Measurements from ENCODE around the gene POLR2H.

POLR2H gene

GRCh38 chr3:184352149-184352785, 9.2 kb upstream of the POLR2H start:
- DNase-seq (ENCODE audit: low read depth in 1 of 2, low spot score in 1 of 2): no peak

- DNase-seq (ENCODE audit: low read depth in 1 of 2, low spot score in 1 of 2): no peak
Observed at GRCh38 chr3:184352897-184353545, 8.5 kb upstream of the POLR2H start.

GRCh38 chr3:184353546-184353941, 8.0 kb upstream of the POLR2H start:
- DNase-seq (ENCODE audit: low read depth in 1 of 2, low spot score in 1 of 2): no peak

- DNase-seq (ENCODE audit: low read depth in 1 of 2, low spot score in 1 of 2): peak in 1 of 2 donors; percentile 40
Observed at GRCh38 chr3:184354121-184354728, 7.3 kb upstream of the POLR2H start.

- no peak for DNase-seq (ENCODE audit: low read depth in 1 of 2, low spot score in 1 of 2)
Observed at GRCh38 chr3:184354754-184355153, 6.8 kb upstream of the POLR2H start.

- DNase-seq (ENCODE audit: low read depth in 1 of 2, low spot score in 1 of 2): no peak
Observed at GRCh38 chr3:184355261-184356040, 6.1 kb upstream of the POLR2H start.

GRCh38 chr3:184357248-184358123, 4.0 kb upstream of the POLR2H start:
- DNase-seq (ENCODE audit: low read depth in 1 of 2, low spot score in 1 of 2): no peak

- no peak for DNase-seq (ENCODE audit: low read depth in 1 of 2, low spot score in 1 of 2)
Observed at GRCh38 chr3:184358124-184358767, 3.3 kb upstream of the POLR2H start.

- no peak for DNase-seq (ENCODE audit: low read depth in 1 of 2, low spot score in 1 of 2)
Observed at GRCh38 chr3:184358921-184359350, 2.6 kb upstream of the POLR2H start.

GRCh38 chr3:184359610-184360009, 1.9 kb upstream of the POLR2H start:
- DNase-seq (ENCODE audit: low read depth in 1 of 2, low spot score in 1 of 2): no peak

- DNase-seq (ENCODE audit: low read depth in 1 of 2, low spot score in 1 of 2): no peak
Observed at GRCh38 chr3:184360070-184360928, 1.2 kb upstream of the POLR2H start.

- DNase-seq (ENCODE audit: low read depth in 1 of 2, low spot score in 1 of 2): no peak
Observed at GRCh38 chr3:184360929-184361531, 480 bp upstream of the POLR2H start.

- peak; percentile 36 to 44 for DNase-seq (ENCODE audit: low read depth in 1 of 2, low spot score in 1 of 2)
Observed at GRCh38 chr3:184361932-184362667, 590 bp downstream of the POLR2H start.

GRCh38 chr3:184362668-184363546, 1.4 kb downstream of the POLR2H start:
- peak; percentile 91 to 95 for DNase-seq (ENCODE audit: low read depth in 1 of 2, low spot score in 1 of 2)

- no peak for DNase-seq (ENCODE audit: low read depth in 1 of 2, low spot score in 1 of 2)
Observed at GRCh38 chr3:184366619-184367289, 5.2 kb downstream of the POLR2H start.

- DNase-seq (ENCODE audit: low read depth in 1 of 2, low spot score in 1 of 2): no peak
Observed at GRCh38 chr3:184368116-184368515, 6.6 kb downstream of the POLR2H start.
